Epithelial cell of prostate (primary cell): ENCODE measurements around the gene TUBB2A.
A peak's percentile ranks its signal among the peaks of the same experiment; 100 is the strongest.

Experiments used
- DNase-seq: peaks from one replicate; pipeline ENCODE4 v3.0.0-alpha.2; 2011; ENCODE audit warnings: low read depth, low spot score
- H3K27ac ChIP-seq: fragments of 450-650 bp; 2 replicates; pipeline ENCODE4 v1.5.1; 2017; ENCODE audit warnings: mild to moderate bottlenecking

The TUBB2A gene

DNA sequence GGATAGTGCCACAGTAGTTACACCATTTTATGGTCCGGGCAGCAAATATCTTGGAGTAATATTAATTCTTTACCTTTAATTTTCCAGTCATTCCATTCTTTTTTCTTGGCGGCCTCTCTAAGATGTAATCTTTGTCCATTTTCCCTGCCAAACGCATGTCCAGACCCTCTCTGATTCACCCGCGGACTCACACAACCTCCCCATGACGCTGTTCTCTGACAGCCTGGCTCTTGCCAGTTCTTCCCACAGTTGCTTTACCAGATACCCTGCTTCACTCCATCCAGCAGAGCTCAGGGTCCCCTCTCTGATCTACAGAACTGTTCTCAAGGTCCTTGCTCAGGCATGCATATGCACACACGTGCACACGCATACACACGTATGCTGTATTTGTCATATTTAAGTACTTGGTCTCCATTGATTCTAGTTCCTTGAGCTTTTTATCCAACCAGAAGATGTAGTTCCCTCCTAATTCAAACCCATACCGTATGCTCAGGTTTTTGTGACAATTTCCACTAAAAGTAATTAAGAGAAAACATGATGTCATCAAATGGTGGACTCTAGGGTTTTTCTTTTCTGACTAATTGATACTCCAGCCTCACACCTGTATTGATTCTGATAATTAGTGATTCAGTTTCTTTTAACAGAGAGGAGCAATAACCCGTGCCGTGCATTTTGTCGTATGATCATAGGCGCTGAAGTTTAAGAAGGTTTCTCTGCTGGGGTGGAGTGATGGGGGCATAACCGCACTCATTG, 28.8 kb downstream of the TUBB2A start:
- no peak for DNase-seq
- H3K27ac ChIP-seq: no peak overlapping the region

DNA sequence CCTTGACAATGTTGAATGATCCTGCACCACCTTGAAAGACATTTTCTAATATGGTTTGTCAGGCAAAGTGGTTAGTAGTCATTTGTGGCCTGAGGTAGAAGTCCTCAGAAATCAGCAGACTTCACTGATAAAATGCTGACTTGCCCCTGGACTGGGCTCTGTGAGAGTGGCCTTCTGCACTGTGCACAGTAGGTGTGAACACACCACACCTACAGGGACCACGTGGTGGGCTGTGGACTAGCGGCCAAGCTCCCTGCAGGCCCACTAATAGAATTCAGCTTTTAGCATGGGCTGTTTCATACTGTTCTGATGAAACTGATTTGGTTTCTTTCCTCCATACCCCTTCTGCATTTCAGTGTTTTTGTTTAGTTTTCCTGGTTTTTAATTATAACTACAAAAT, 31.5 kb downstream of the TUBB2A start:
- no peak overlapping the region for H3K27ac ChIP-seq
- no peak for DNase-seq

DNA sequence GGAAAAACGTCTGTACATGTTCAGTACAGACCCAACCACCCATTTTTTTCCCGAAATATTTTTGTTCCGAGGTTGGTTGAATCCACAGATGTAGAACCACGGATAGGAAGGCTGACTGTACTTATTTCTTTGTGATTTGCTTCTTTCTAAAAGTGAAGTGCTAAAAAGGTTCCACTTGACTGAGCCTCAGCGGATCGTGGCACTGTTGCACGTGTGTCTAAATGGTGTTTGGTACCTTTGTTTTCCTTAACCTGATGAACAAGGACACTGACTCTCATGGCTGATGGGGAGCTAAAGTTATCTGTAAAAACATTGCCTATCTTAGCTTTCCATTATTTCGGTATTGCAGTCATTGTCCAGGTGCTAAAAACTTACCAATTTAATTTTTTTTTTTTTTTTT, 32.7 kb downstream of the TUBB2A start:
- no peak overlapping the region for H3K27ac ChIP-seq
- no peak for DNase-seq

DNA sequence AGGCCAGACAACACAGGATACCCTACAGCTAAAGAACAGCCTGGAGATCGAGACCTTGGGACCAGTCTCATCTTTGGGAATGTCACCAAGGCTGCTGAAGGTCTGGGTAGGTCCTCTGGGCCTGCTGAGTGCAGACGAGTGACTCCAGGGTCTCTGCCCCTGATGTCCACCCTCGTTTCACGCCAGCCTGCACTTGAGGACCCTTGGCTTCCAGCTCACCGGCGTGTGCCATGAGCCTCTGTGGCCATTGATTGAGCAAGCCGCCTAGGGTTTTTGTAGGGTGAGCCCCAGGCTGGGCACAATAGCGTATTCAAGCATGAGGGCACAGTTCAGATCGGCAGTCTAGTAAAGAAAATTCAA, 34.5 kb downstream of the TUBB2A start:
- H3K27ac ChIP-seq: no peak overlapping the region
- DNase-seq: no peak

DNA sequence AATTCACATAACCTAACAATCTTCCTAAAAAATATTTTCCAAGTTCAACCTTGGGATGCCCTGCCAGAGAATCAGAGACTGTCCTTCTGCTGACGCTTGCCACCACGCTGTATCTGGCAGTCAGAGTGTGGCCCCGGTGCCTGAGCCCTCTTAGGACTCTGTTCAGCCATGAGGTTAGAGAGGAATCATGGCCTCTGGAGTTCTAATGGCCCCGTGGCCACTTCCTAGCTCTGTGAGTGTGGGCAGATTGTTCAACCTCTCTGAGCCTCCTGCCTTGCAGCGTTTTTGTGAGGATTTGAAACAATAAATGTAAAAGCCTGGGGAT, 36.6 kb downstream of the TUBB2A start:
- no peak for DNase-seq
- no peak overlapping the region for H3K27ac ChIP-seq

DNA sequence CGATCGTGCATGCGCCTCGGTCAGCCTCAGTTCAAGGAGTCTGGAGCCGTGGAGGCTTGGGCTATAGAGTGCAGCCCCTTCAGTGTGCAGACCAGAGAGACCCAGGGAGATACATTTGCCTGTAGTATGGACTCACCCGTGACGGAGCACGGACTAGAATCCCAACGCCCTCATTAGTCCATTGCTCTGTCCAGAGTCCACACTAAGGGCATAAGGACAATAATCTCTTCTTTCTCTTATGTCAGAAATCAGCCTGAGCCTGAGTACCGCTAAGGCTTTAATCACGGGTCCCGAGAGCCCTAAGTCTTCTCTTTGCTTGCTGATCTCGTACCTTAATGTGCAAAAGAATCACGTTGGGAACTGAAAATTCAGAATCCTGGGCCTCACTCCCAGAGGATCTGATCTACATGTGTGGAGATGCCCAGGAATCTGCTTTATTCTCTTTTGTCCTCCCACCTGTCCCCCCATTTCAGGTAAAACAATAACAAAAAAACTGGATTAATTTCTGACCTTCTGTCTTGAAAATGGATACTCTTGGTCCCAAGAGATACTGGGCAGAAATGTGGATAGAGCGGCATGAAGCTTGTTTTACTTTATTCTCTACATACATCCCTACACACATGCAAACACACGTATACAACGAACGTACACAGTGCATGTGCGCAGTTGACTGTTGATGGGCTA, 38.2 kb downstream of the TUBB2A start:
- H3K27ac ChIP-seq: peak overlapping the region; percentile 88
- DNase-seq: no peak

DNA sequence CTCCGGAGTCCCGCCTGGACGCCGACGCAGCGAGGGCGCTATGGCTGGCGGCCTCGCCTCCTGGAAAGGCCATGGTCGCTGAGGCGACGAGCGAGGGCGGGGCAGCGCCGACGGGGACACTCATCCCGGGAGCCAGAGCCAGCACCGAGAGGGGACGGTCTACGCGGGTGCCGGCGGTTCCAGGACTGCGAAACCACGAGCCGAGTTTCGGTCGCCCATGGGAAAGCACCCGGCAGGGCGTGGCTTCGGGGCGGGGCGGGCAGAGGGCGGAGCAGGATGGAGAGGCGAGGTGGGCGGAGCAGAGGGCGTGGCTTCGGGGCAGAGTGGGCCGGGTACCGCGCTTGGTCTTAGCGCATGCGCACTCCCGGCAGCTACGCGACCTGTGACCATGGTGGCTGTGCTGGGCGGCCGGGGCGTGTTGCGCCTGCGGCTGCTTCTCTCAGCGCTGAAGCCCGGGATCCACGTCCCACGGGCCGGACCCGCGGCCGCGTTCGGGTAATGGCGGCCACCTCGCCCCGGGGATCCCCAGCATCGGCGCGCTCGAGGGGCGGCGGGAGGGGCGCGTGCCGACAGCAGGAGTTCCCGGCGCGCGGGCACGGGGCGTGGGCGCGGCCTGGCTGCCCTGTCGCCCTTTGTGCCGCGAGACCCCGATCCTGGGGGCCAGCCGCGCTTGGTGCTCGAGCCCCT, 38.8 kb downstream of the TUBB2A start, which contains the start of gene BPHL:
Gene BPHL (plus strand): TSS at position 359 of the 687 bp plus-strand sequence. CDS start 30 bp downstream, at position 389.
- DNase-seq: peak; percentile 71
- H3K27ac ChIP-seq: peak within 1 kb of the TSS; percentile 88

DNA sequence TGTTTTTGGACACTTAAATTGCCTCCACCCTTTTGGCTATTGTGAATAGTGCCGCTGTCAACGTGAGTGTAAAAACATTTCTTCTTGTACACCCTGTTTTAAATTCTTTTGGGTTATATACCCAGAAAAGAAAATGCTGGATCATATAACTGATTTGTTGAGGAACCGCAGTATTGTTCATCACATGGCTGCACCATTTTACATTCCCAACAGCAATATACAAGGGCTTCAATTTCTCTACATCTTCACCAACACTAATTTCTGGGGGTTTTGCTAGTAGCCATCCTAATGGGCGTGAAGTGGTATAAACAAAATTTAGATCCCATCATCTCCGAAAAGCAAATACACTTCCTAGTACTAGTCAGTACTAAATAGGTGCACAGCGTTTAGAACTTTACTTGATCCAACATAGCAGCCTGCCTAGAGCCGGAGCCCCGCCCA, 39.4 kb downstream of the TUBB2A start:
- DNase-seq: no peak
- peak overlapping the region; percentile 88 for H3K27ac ChIP-seq

DNA sequence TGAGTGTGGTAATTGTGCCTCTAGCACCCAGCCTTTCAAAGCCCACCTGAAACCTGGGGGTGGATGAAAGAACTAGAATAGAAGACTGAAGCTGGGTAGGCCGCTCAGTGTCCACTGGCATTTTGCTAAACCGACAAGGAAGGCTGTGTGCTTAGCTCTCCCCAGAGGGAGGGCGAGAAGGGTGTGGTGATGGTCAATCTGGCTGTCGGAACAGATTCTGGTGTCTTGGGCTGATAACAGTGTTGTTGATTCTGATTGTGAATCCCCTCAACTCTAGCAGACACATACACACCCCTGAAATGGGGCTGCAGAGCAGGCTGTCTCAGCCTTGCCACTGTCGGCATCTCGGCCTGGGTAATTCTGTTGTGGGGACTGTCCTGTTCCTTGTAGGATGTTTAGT, 43.0 kb downstream of the TUBB2A start:
- H3K27ac ChIP-seq: no peak overlapping the region
- DNase-seq: no peak

DNA sequence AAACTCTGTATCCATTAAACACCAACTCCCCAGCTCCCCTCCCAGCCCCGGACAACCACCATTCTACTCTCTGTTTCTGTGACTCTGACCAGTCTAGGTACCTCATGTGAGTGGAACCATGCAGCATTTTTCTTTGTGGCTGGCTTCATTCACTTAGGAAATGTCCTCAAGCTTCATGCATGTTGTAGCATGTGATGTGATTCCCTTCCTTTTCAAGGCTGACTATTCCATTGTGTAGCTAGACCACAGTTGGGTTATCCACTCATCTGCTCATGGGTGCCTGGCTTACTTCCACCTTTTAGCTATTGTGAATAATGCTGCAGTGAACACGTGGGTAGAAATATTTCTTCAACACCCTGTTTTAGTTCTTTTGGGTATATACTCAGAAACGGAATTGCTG, 47.6 kb downstream of the TUBB2A start:
- H3K27ac ChIP-seq: no peak overlapping the region
- peak; percentile 70 for DNase-seq

DNA sequence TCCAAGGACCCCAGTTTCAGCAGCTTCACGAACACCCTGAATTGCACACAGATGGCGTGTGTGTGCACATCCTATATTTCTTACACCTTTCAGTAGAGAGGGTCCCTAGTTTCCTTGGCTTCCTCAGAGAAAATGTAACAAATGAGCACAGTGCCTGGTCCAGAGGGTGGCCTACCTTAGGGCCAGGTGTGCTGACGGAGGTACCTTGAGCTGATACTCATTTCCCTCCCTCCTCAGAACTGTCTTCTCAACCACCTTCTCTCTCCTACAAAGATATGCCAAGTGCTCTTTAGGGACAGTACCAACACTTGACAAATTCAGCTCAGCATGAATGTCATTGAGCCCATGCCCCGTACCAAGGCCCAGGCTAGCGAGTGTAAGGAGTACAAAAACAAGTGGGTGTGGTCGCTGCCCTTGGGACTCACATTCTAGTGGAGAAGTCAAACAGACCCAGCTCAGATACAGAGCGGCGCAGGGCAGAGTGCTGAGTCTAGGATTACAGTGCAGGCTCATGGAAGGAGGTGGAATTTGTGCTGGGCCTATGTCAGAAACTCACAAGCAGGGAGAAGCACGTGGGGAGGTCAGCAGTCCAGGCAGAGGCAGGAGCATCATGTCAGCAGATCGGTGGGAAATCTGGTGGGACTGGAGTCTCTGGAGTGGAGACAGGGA, 48.5 kb downstream of the TUBB2A start:
- DNase-seq: no peak

More for the DNA sequence above, 48.5 kb downstream of the TUBB2A start:
- no peak overlapping the region for H3K27ac ChIP-seq
